K562 (cell line): ENCODE results near the gene FAM20C. TPM values are rescaled to one million over a fixed set of nuclear protein-coding genes. Genes with fewer than 3 reads are reported as not detected.

Source experiments
- ATAC-seq: fragments of 200-7000 bp; cut with Tn5 transposase; 3 replicates; pipeline ENCODE4 v1.9.1; 2020; ENCODE audit warnings: moderate library complexity
- BruUV-seq: library from RNA; stranded (reverse); fragments of 400-500 nt; replicated peaks from 2 replicates; lab custom pipeline; 2021; lab: Mats Ljungman, UMichigan
- CTCF ChIA-PET: fragments of 300-600 bp; formaldehyde crosslinking; extraction: SDS; loops from one replicate; lab custom pipeline; 2021; ENCODE audit warnings: low intra/inter-chr PET ratio; lab: Yijun Ruan, JAX
- POLR2A ChIA-PET: fragments of 300-600, 350-650 bp; sonication (Branson Sonifier 250); formaldehyde crosslinking; extraction: SDS; loops from one replicate; lab custom pipeline; 2021; ENCODE audit warnings: antibody characterized with exemption, inconsistent platforms; lab: Yijun Ruan, JAX
- DNase-seq, 4 experiments: peaks; one replicate each; pipeline versions ENCODE4 v3.0.0 to v3.0.0-alpha.2; 2011 to 2018; ENCODE audit warnings: low spot score in 3 of 4, mixed read lengths in 3 of 4; ENCODE audit errors: extremely low read depth in 1 of 4
- FAIRE-seq: peaks from 2 replicates; lab custom pipeline; 2011; peaks lifted over from hg19 to GRCh38; lab: Jason Lieb, UNC
- H2AFZ ChIP-seq: 2 replicates; pipeline ENCODE4 v1.6.0; 2011; ENCODE audit warnings: low read depth, low read length, control low read depth, inconsistent platforms
- H3K27ac ChIP-seq: fragments of 200-600 bp; 3 replicates; pipeline ENCODE4 v1.8.0; 2011; ENCODE audit warnings: low read depth, mild to moderate bottlenecking, control low read depth, inconsistent platforms, low read length, moderate library complexity, mixed read lengths; ENCODE audit errors: extremely low read depth
- H3K27me3 ChIP-seq, 2 experiments: fragments of 300-600 bp in 1 of 2; 2 replicates in 1 of 2; 3 replicates in 1 of 2; pipeline versions ENCODE4 v1.6.0 to v1.8.0; 2011; ENCODE audit warnings: inconsistent platforms in 2 of 2, low read length in 2 of 2, mild to moderate bottlenecking in 1 of 2, mixed read lengths in 1 of 2, moderate library complexity in 1 of 2; ENCODE audit not compliant: control insufficient read depth in 2 of 2, insufficient read depth in 2 of 2
- H3K36me3 ChIP-seq: fragments of 300-600 bp; 3 replicates; pipeline ENCODE4 v1.8.0; 2011; ENCODE audit warnings: mild to moderate bottlenecking, low read length, inconsistent platforms; ENCODE audit not compliant: control insufficient read depth, insufficient read depth
- H3K4me1 ChIP-seq, 2 experiments: fragments of 200-600 bp in 1 of 2; replicated peaks in 1 of 2; 2 replicates in 1 of 2; 3 replicates in 1 of 2; pipeline versions ENCODE4 v1.5.1 to v1.8.0; 2011; ENCODE audit warnings: inconsistent platforms in 2 of 2, low read length in 2 of 2, mild to moderate bottlenecking in 1 of 2, mixed read lengths in 1 of 2, moderate library complexity in 1 of 2; ENCODE audit not compliant: control insufficient read depth in 2 of 2, insufficient read depth in 2 of 2
- H3K4me2 ChIP-seq: 2 replicates; pipeline ENCODE4 v1.6.1; 2011; ENCODE audit warnings: low read length, control low read depth, inconsistent platforms, mixed read lengths; ENCODE audit not compliant: insufficient read depth
- H3K4me3 ChIP-seq: fragments of 200-600 bp; sonication (generic), shearing (Covaris generic); 2 replicates; pipeline ENCODE4 v1.5.1; 2016; ENCODE audit warnings: control low read depth, inconsistent platforms
- H3K79me2 ChIP-seq: fragments of 200-600 bp; 3 replicates; pipeline ENCODE4 v1.8.0; 2011; ENCODE audit warnings: low read length, inconsistent platforms; ENCODE audit not compliant: control insufficient read depth, insufficient read depth
- H3K9ac ChIP-seq, 2 experiments: 2 replicates each; pipeline versions ENCODE4 v1.6.0 to v1.6.1; 2011; ENCODE audit warnings: low read depth in 2 of 2, low read length in 2 of 2, control low read depth in 1 of 2, inconsistent platforms in 1 of 2, mild to moderate bottlenecking in 1 of 2, mixed read lengths in 1 of 2; ENCODE audit not compliant: insufficient read depth in 1 of 2
- H3K9me1 ChIP-seq: one replicate; pipeline ENCODE4 v1.6.0; 2011; ENCODE audit warnings: inconsistent platforms, mild to moderate bottlenecking, low read length, moderate library complexity; ENCODE audit not compliant: control insufficient read depth, insufficient read depth
- H3K9me3 ChIP-seq: replicated peaks from 2 replicates; pipeline ENCODE4 v1.5.1; 2011; ENCODE audit warnings: low read depth, low read length, inconsistent platforms; ENCODE audit not compliant: control insufficient read depth, insufficient read depth
- H4K20me1 ChIP-seq: replicated peaks from 2 replicates; pipeline ENCODE4 v1.6.1; 2011; ENCODE audit warnings: low read length, inconsistent platforms, mixed read lengths; ENCODE audit not compliant: control insufficient read depth, insufficient read depth
- CBFB ChIP-seq: sonication (generic); formaldehyde crosslinking; IDR thresholded peaks from 2 replicates; pipeline ENCODE4 v1.4.0; 2020; ENCODE audit warnings: mild to moderate bottlenecking, missing genetic modification reagents
- MECOM ChIP-seq: fragments of 250-450 bp; sonication (Bioruptor Pico); IDR thresholded peaks from 2 replicates; pipeline ENCODE4 v1.8.0; 2022; ENCODE audit warnings: inconsistent platforms
- NCOA2 ChIP-seq, 2 experiments: fragments of 450-650 bp; IDR thresholded peaks; 2 replicates each; pipeline ENCODE4 v1.6.1; 2018; ENCODE audit warnings: mild to moderate bottlenecking in 2 of 2, moderate library complexity in 1 of 2; ENCODE audit not compliant: partially characterized antibody in 2 of 2
- NFATC3 ChIP-seq: fragments of 450-650 bp; IDR thresholded peaks from 2 replicates; pipeline ENCODE4 v1.6.1; 2017; ENCODE audit warnings: mild to moderate bottlenecking
- NFIX ChIP-seq: fragments of 250-450 bp; sonication (Bioruptor Pico); IDR thresholded peaks from 2 replicates; pipeline ENCODE4 v1.4.0; 2020; ENCODE audit warnings: low read depth, mild to moderate bottlenecking, moderate library complexity
- POLR2B ChIP-seq: fragments of 450-650 bp; IDR thresholded peaks from 2 replicates; pipeline ENCODE4 v1.6.1; 2018; ENCODE audit warnings: low read depth; ENCODE audit not compliant: partially characterized antibody
- RNF2 ChIP-seq: sonication (generic); IDR thresholded peaks from 2 replicates; pipeline ENCODE4 v1.6.1; 2016
- SMAD1 ChIP-seq: fragments of 150-350 bp; IDR thresholded peaks from 2 replicates; pipeline ENCODE4 v1.6.1; 2014; ENCODE audit warnings: low read length, low read depth; ENCODE audit not compliant: partially characterized antibody
- SP2 ChIP-seq: IDR thresholded peaks from 2 replicates; pipeline ENCODE4 v1.6.1; 2011; ENCODE audit warnings: mild to moderate bottlenecking, low read depth, low read length, moderate library complexity; ENCODE audit not compliant: poor library complexity, severe bottlenecking; ENCODE audit errors: extremely low read depth
- SRSF3 ChIP-seq: fragments of 200-400 bp; formaldehyde crosslinking; IDR thresholded peaks from 2 replicates; pipeline ENCODE4 v1.6.1; 2016; ENCODE audit warnings: mild to moderate bottlenecking, low read length, moderate library complexity; ENCODE audit not compliant: insufficient read depth
- ZNF282 ChIP-seq: sonication (generic); formaldehyde crosslinking; IDR thresholded peaks from 2 replicates; pipeline ENCODE4 v1.8.1; 2023; ENCODE audit warnings: missing genetic modification reagents
- ZNF324 ChIP-seq: fragments of 250-450 bp; sonication (Bioruptor Pico); IDR thresholded peaks from 2 replicates; pipeline ENCODE4 v1.4.0; 2020; ENCODE audit warnings: mild to moderate bottlenecking
- WGBS: fragments of 100-300 bp; shearing (Covaris generic); methylation state at CpG from one replicate; pipeline ENCODE4 v1.1.6; 2016; ENCODE audit warnings: low coverage, mixed read lengths; ENCODE audit not compliant: insufficient coverage; ENCODE audit errors: missing lambda C conversion rate; 5-methylcytosine and 5-hydroxymethylcytosine counted together
- in situ Hi-C: fragments of 300-500 bp; cut with MboI; formaldehyde crosslinking; loops from 4 replicates; pipeline ENCODE4 v1.15.0; 2018; ENCODE audit warnings: inconsistent platforms, mixed read lengths
- intact Hi-C: fragments of 100-400 bp; cut with micrococcal nuclease; formaldehyde crosslinking; loops from 2 replicates; pipeline ENCODE4 v1.14.2; 2022
- polyA plus RNA-seq, 8 experiments: library from polyadenylated mRNA; depleted of rRNA in 4 of 8; stranded (reverse) in 5 of 8; unstranded in 3 of 8; fragments of >200 nt; fragmentation: Nextera tagmentation in 2 of 8; fragmentation: Illumina TruSeq in 1 of 8; extraction: Ambion mirVana in 2 of 8; extraction: Trizol in 1 of 8; gene quantifications; 2 replicates each; pipeline versions ENCODE4 v1.2.1 to v1.2.3, GENCODE V29; 2011 to 2014; ENCODE audit warnings: inconsistent platforms in 1 of 8, missing spikeins in 1 of 8
- total RNA-seq, 7 experiments: library from RNA; depleted of rRNA in 6 of 7; stranded (reverse); fragments of >200 nt in 6 of 7; fragmentation: Illumina TruSeq in 2 of 7; extraction: Trizol in 2 of 7; gene quantifications; 2 replicates each; pipeline versions ENCODE4 v1.2.1 to v1.2.3, GENCODE V29; 2011 to 2021; ENCODE audit warnings: low replicate concordance in 1 of 7

Gene FAM20C
- total and polyA plus RNA-seq, 9 of the 15 experiments (the other 6 are each of a cell fraction or from before 2014, with no cell fraction given) = 0.09 TPM; not detected in 8

GRCh38 chr7:290554-291372 lies 98.4 kb downstream of the FAM20C start:
- DNase-seq (no peak), ATAC-seq (no peak), FAIRE-seq (no peak)
- Histone ChIP-seq H2AFZ (no peak overlapping the region), H3K27ac (no peak overlapping the region), H3K9me3 (no peaks in the 10 kb centered on the region), H3K27me3 (peaks cover 49 to 92% of the 10 kb centered on the region in 2 experiments), H3K4me3 (no peak overlapping the region), H3K9ac (no peak overlapping the region), H3K4me1 (peaks cover 0 to 13% of the 10 kb centered on the region in 2 experiments; a peak in 2 of 5 replicates), H3K79me2 (no peaks in the 10 kb centered on the region), H4K20me1 (no peaks in the 10 kb centered on the region; the same call in 1 of the 2 replicates), H3K9me1 (no peaks in the 10 kb centered on the region), H3K36me3 (no peaks in the 10 kb centered on the region), H3K4me2 (no peak overlapping the region)
- WGBS = 56% methylated on average over 30 of the region's 102 CpGs
- CTCF ChIA-PET = no interaction called here
- BruUV-seq = no TSS peak
- intact Hi-C loops (no loop called here), in situ Hi-C loops (no loop called here)
- TF ChIP-seq SMAD1 = no peak
- POLR2A ChIA-PET = no interaction called here

GRCh38 chr7:291373-292092 lies 99.2 kb downstream of the FAM20C start:
- no peak overlapping the region for H3K4me2 ChIP-seq
- H3K9ac ChIP-seq = no peak overlapping the region
- BruUV-seq = no TSS peak
- in situ Hi-C loops (no loop called here), intact Hi-C loops (no loop called here)
- H2AFZ ChIP-seq = no peak overlapping the region
- CTCF ChIA-PET = no interaction called here
- FAIRE-seq = no peak
- 7% methylated on average over 21 of the region's 21 CpGs for WGBS
- TF ChIP-seq CBFB = no peak
- TF ChIP-seq POLR2B = no peak
- TF ChIP-seq RNF2 = no peak
- no peak for TF ChIP-seq NFIX (CRISPR knock-in tag)
- TF ChIP-seq NFATC3 = no peak
- no peak for TF ChIP-seq NCOA2 (IDR thresholded peaks at IDR 0.05; ENCODE audit: partially characterized antibody in 2 of 2)
- TF ChIP-seq ZNF324 (CRISPR knock-in tag) = no peak
- no peak for TF ChIP-seq SRSF3
- TF ChIP-seq SP2 = no peak
- TF ChIP-seq ZNF282 (CRISPR knock-in tag) = no peak
- no peak for TF ChIP-seq MECOM
- TF ChIP-seq, all 486 proteins: peak for 0
- DNase-seq (no peak), ATAC-seq (no peak)
- no peak overlapping the region for H3K4me3 ChIP-seq
- H3K36me3 ChIP-seq = no peaks in the 10 kb centered on the region
- H4K20me1 ChIP-seq = no peaks in the 10 kb centered on the region; the same call in 1 of the 2 replicates
- H3K27ac ChIP-seq = no peak overlapping the region
- peaks cover 0 to 14% of the 10 kb centered on the region in 2 experiments; a peak in 2 of 5 replicates for H3K4me1 ChIP-seq
- no peaks in the 10 kb centered on the region for H3K9me1 ChIP-seq
- H3K27me3 ChIP-seq = peaks cover 41 to 85% of the 10 kb centered on the region in 2 experiments
- POLR2A ChIA-PET = no interaction called here
- H3K9me3 ChIP-seq = no peaks in the 10 kb centered on the region
- H3K79me2 ChIP-seq = no peaks in the 10 kb centered on the region
